Spleen (tissue), 7 donors: ENCODE results near the gene SYNDIG1.

Experiments
- POLR2A ChIP-seq, 3 donors: fragments of 450-650 bp; IDR thresholded peaks; one replicate each; pipeline ENCODE4 v1.5.1; 2017; ENCODE audit warnings: antibody characterized with exemption in 3 of 3, mild to moderate bottlenecking in 1 of 3
- TF ChIP-seq, protein P1 (sequence below), 11 experiments: fragments of 200-600 bp in 7 of 11; fragments of 450-650 bp in 4 of 11; sonication (generic) in 4 of 11; IDR thresholded peaks in 8 of 11; conservative IDR thresholded peaks in 3 of 11; 1 replicate in 7 of 11; 2 replicates in 4 of 11; pipeline versions ENCODE4 v1.4.0 to v1.8.0; 2016 to 2021; ENCODE audit warnings: antibody characterized with exemption in 11 of 11, inconsistent platforms in 4 of 11, mild to moderate bottlenecking in 1 of 11
- donor health status: DM: no; HTN: no; CAD: no; lungs with moderate emphysema.
- donor health status: DM: no; HTN: no; CAD: no.
- donor health status: DM: no; HTN: no; CAD: no.

DNA sequence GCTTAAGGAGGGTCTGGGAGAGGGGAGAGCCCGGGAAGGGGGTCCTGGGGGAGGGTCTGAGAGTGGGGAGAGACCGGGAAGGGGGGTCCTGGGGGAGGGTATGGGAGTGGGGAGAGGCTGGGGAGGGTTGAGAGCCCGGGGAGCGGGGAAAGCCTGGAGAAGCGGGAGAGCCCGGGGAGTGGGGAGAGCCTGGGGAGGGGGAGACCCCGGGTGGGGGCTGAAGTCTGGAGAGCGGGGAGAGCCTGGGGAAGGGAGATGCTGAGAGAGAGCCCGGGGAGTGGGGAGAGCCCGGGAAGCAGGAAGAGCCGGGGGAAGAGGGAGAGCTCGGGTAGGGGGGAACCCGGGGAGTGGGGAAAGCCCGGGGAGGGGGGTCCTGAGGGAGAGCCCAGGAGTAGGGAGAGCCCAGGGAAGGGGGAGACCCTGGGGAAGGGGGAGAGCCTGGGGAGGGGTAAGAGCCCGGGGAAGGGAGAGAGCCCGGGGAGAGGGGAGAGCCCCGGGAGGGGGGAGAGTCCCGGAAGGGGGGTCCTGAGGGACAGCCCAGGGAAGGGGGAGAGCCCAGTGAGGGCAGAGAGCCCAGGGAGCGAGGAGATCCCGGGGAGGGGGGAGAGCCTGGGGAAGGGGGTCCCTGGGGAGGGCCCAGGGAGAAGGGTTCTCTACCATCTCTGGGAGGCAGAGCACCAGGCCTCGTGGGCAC is 148.5 kb downstream of the SYNDIG1 start:
- TF ChIP-seq, protein P1, sequence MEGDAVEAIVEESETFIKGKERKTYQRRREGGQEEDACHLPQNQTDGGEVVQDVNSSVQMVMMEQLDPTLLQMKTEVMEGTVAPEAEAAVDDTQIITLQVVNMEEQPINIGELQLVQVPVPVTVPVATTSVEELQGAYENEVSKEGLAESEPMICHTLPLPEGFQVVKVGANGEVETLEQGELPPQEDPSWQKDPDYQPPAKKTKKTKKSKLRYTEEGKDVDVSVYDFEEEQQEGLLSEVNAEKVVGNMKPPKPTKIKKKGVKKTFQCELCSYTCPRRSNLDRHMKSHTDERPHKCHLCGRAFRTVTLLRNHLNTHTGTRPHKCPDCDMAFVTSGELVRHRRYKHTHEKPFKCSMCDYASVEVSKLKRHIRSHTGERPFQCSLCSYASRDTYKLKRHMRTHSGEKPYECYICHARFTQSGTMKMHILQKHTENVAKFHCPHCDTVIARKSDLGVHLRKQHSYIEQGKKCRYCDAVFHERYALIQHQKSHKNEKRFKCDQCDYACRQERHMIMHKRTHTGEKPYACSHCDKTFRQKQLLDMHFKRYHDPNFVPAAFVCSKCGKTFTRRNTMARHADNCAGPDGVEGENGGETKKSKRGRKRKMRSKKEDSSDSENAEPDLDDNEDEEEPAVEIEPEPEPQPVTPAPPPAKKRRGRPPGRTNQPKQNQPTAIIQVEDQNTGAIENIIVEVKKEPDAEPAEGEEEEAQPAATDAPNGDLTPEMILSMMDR (IDR thresholded peaks at IDR 0.05 in 8 of 11, conservative IDR thresholded peaks at IDR 0.05 in 3 of 11): no peak
- TF ChIP-seq POLR2A (IDR thresholded peaks at IDR 0.05): no peak
